ENCODE measurements around the gene CPLX1. TPM values are rescaled to one million over a fixed set of nuclear protein-coding genes. Genes with fewer than 3 reads are reported as not detected.
A peak's percentile ranks its signal among the peaks of the same experiment; 100 is the strongest.

Gene CPLX1
- total RNA-seq (10 to 100 TPM in 1 of 2 donors, 1 to 10 TPM in 1; 5.3 to 15.4 TPM), polyA plus RNA-seq (ENCODE audit: insufficient read length in 2 of 2) (100 to 1,000 TPM; 114 to 117 TPM)
- long read RNA-seq, donor 1, transcript CPLX1-204 (2 exons, 569 nt): minor isoform, 20 of 62 reads
- long read RNA-seq, donor 1, transcript CPLX1-201 (4 exons, 2,181 nt): major isoform, 42 of 62 reads
- long read RNA-seq, donor 1, partial matches to known transcripts: 0 of 62 reads
- long read RNA-seq, donor 1, other reads (novel, unspliced or antisense): 0 of 62 reads
- long read RNA-seq, donor 2, transcript CPLX1-204 (2 exons, 569 nt): minor isoform, 5 of 27 reads
- long read RNA-seq, donor 2, transcript CPLX1-201 (4 exons, 2,181 nt): major isoform, 22 of 27 reads
- long read RNA-seq, donor 2, partial matches to known transcripts: 0 of 27 reads
- long read RNA-seq, donor 2, other reads (novel, unspliced or antisense): 0 of 27 reads
- long read RNA-seq, donor 3, transcript CPLX1-201 (4 exons, 2,181 nt): major isoform, 23 of 43 reads
- long read RNA-seq, donor 3, transcript CPLX1-204 (2 exons, 569 nt): minor isoform, 20 of 43 reads
- long read RNA-seq, donor 3, partial matches to known transcripts: 0 of 43 reads
- long read RNA-seq, donor 3, other reads (novel, unspliced or antisense): 0 of 43 reads
- long read RNA-seq, donor 4, partial matches to known transcripts: 0 of 1 reads
- long read RNA-seq, donor 4, other reads (novel, unspliced or antisense): 0 of 1 reads

DNA sequence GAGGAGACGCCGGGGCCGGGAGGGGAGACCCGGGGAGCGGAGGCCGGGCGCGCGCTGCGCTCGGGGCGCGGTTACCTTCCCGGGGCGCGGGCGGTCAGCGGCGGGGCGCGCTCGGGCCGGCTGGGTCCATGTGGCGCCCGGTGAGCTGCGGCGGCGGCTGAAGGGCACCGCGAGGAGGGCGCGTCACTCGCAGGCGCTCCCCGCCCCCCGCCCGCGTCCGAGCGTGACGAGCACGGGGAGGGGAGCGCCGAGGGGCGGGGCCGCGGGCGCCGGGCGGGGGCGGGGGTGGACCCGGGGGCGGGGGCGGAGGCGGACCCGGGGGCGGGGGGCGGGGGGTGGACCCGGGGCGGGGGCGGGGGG is at the start of gene CPLX1:
Gene CPLX1, minus strand, starts transcription at position 159 of the 360 bp plus-strand sequence. CDS start 1,607 bp downstream, outside the sequence.
- H3K36me3 ChIP-seq (ENCODE audit: control insufficient read depth, insufficient read depth, low read length): peaks cover 26% of the 10 kb centered on the region
- WGBS (ENCODE audit: insufficient coverage): 0% methylated on average over 32 of the region's 61 CpGs
- no peaks in the 10 kb centered on the region for H3K9me3 ChIP-seq (ENCODE audit: control insufficient read depth, insufficient read depth, low read length)
- peaks cover 20% of the 10 kb centered on the region for H3K27me3 ChIP-seq (ENCODE audit: control insufficient read depth, insufficient read depth, low read length)
- peak within 1 kb of the TSS; percentile 29 for H3K4me3 ChIP-seq (ENCODE audit: low read depth, low read length)
- peaks cover 51% of the 10 kb centered on the region for H3K4me1 ChIP-seq (ENCODE audit: control insufficient read depth, insufficient read depth, low read length)
- H3K27ac ChIP-seq (ENCODE audit: low read depth, low read length): no peak within 1 kb of the TSS
- DNase-seq (ENCODE audit: low read depth in 4 of 6, low spot score in 6 of 6): peak in 3 of 6 donors; percentile 31 to 79 (median 75)

DNA sequence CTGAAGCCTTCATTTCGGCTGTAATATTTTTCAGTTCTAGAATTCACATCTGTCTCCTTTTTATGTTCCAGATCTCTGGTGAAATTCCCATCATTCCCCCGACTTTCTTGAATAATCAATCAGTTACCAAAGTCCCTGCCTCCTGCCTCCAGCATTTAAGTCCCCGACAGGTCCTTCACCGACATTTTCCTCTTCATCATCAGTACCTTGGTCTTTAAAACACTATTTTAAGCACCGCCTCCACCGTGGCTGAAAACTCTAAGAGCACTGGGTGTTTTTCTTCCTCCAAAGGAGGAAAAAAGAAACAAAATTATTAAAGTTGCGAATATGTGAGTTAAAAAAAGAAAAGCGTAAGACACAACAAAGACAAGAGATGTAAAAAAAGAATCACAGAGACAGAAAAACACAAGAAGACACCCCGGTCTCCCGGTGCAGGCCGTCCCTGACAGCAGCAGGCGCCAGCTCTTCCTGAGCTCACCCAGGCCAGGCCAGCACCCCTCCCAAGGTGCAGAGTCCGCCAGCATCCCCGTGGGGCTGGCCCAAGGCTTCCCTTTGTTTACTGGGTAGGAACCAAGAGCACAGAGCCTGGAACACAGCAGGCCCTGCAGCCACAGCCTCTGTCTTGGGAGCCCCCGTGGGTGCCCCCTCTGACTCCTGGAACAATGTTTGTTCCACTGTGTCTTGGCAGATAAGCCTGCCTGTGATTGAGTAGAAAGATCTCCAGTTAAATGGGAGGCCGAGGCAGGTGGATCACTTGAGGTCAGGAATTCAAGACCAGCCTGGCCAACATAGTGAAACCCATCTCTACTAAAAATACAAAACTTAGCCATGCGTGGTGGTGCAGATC is 49.3 kb upstream of the CPLX1 start:
- H3K27me3 ChIP-seq (ENCODE audit: control insufficient read depth, insufficient read depth, low read length): no peaks in the 10 kb centered on the region
- DNase-seq (ENCODE audit: low read depth in 4 of 6, low spot score in 6 of 6): no peak
- no peaks in the 10 kb centered on the region for H3K4me1 ChIP-seq (ENCODE audit: control insufficient read depth, insufficient read depth, low read length)
- peaks cover 87% of the 10 kb centered on the region for H3K36me3 ChIP-seq (ENCODE audit: control insufficient read depth, insufficient read depth, low read length)
- no peak overlapping the region for H3K27ac ChIP-seq (ENCODE audit: low read depth, low read length)
- 85% methylated on average over 12 of the region's 17 CpGs for WGBS (ENCODE audit: insufficient coverage)
- H3K4me3 ChIP-seq (ENCODE audit: low read depth, low read length): no peak overlapping the region
- H3K9me3 ChIP-seq (ENCODE audit: control insufficient read depth, insufficient read depth, low read length): no peaks in the 10 kb centered on the region

GRCh38 chr4:874056-874455 is 48.1 kb upstream of the CPLX1 start:
- H3K9me3 ChIP-seq (ENCODE audit: control insufficient read depth, insufficient read depth, low read length): no peaks in the 10 kb centered on the region
- no peak overlapping the region for H3K27ac ChIP-seq (ENCODE audit: low read depth, low read length)
- DNase-seq (ENCODE audit: low read depth in 4 of 6, low spot score in 6 of 6): no peak
- peaks cover 88% of the 10 kb centered on the region for H3K36me3 ChIP-seq (ENCODE audit: control insufficient read depth, insufficient read depth, low read length)
- H3K4me3 ChIP-seq (ENCODE audit: low read depth, low read length): no peak overlapping the region
- no CpG with 5 or more reads among the region's 9 CpGs for WGBS (ENCODE audit: insufficient coverage)
- no peaks in the 10 kb centered on the region for H3K27me3 ChIP-seq (ENCODE audit: control insufficient read depth, insufficient read depth, low read length)
- H3K4me1 ChIP-seq (ENCODE audit: control insufficient read depth, insufficient read depth, low read length): no peaks in the 10 kb centered on the region

DNA sequence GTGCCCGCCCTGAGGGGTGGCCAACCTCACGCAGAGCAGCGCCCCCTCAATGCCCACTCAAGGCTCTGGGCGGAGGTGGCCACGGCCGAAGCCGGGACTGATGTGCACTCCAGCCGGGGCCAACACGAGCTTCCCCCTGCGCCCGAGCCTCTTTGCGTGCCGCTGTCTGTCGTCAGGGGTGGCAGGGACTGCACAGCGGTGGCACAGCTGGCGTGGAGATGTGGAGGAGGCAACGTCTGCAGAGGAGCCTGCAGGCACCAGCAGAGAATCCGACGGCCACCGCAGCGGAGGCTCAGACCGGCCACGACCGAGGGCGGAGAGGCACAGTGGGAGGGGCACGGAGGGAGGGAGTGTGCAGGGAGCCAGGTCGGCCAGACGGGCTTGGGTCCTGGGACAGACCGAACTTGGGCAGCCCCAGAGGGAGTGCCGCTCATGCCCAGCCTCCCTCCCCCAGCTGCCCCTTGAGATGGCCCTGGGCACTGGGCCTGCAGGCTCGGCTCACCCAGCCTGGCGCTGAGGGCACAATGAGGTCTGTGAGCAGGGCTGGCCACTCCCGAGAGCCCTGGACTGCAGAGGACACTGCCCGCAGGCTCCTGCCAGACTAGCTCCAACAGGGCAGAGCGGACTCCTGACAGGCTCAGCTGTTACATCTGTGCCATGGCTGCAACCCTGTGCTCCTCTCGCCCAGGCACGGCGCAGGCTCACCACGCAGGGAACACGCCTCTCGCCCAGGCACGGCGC is 46.5 kb upstream of the CPLX1 start:
- Histone ChIP-seq H3K27ac (ENCODE audit: low read depth, low read length) (no peak overlapping the region), H3K36me3 (ENCODE audit: control insufficient read depth, insufficient read depth, low read length) (peaks cover 92% of the 10 kb centered on the region), H3K4me1 (ENCODE audit: control insufficient read depth, insufficient read depth, low read length) (no peaks in the 10 kb centered on the region), H3K27me3 (ENCODE audit: control insufficient read depth, insufficient read depth, low read length) (no peaks in the 10 kb centered on the region), H3K9me3 (ENCODE audit: control insufficient read depth, insufficient read depth, low read length) (no peaks in the 10 kb centered on the region), H3K4me3 (ENCODE audit: low read depth, low read length) (no peak overlapping the region)
- WGBS (ENCODE audit: insufficient coverage): 90% methylated on average over 43 of the region's 43 CpGs
- DNase-seq (ENCODE audit: low read depth in 4 of 6, low spot score in 6 of 6): no peak

- H3K4me1 ChIP-seq (ENCODE audit: control insufficient read depth, insufficient read depth, low read length): no peaks in the 10 kb centered on the region
- H3K27me3 ChIP-seq (ENCODE audit: control insufficient read depth, insufficient read depth, low read length): no peaks in the 10 kb centered on the region
- WGBS (ENCODE audit: insufficient coverage): 95% methylated on average over 8 of the region's 9 CpGs
- no peaks in the 10 kb centered on the region for H3K9me3 ChIP-seq (ENCODE audit: control insufficient read depth, insufficient read depth, low read length)
- no peak for DNase-seq (ENCODE audit: low read depth in 4 of 6, low spot score in 6 of 6)
- no peak overlapping the region for H3K4me3 ChIP-seq (ENCODE audit: low read depth, low read length)
- H3K36me3 ChIP-seq (ENCODE audit: control insufficient read depth, insufficient read depth, low read length): peaks cover 92% of the 10 kb centered on the region
- no peak overlapping the region for H3K27ac ChIP-seq (ENCODE audit: low read depth, low read length)
These were observed 45.6 kb upstream of the CPLX1 start for GRCh38 chr4:871484-871883.

- no peaks in the 10 kb centered on the region for H3K4me1 ChIP-seq (ENCODE audit: control insufficient read depth, insufficient read depth, low read length)
- WGBS (ENCODE audit: insufficient coverage): 91% methylated on average over 20 of the region's 20 CpGs
- DNase-seq (ENCODE audit: low read depth in 4 of 6, low spot score in 6 of 6): no peak
- no peaks in the 10 kb centered on the region for H3K27me3 ChIP-seq (ENCODE audit: control insufficient read depth, insufficient read depth, low read length)
- peaks cover 92% of the 10 kb centered on the region for H3K36me3 ChIP-seq (ENCODE audit: control insufficient read depth, insufficient read depth, low read length)
- no peak overlapping the region for H3K27ac ChIP-seq (ENCODE audit: low read depth, low read length)
- H3K4me3 ChIP-seq (ENCODE audit: low read depth, low read length): no peak overlapping the region
- no peaks in the 10 kb centered on the region for H3K9me3 ChIP-seq (ENCODE audit: control insufficient read depth, insufficient read depth, low read length)
These were observed 45.0 kb upstream of the CPLX1 start for GRCh38 chr4:870951-871350.

DNA sequence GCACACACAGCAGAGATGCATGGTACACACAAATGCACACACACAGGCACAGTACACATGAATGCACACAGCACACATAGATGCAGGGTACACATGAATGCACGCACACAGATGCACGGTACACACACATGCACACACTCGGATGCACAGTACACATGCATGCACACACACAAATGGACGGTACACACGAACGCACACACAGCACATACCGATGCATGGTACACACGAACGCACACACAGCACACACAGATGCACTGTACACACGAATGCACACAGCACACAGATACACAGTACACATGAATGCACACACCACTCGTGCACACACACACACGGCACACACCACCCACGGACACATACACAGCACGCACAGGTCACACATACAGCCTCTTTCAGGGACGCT is 43.8 kb upstream of the CPLX1 start:
- H3K36me3 ChIP-seq (ENCODE audit: control insufficient read depth, insufficient read depth, low read length): peaks cover 94% of the 10 kb centered on the region
- no peaks in the 10 kb centered on the region for H3K4me1 ChIP-seq (ENCODE audit: control insufficient read depth, insufficient read depth, low read length)
- over 99% methylated on average over 15 of the region's 15 CpGs for WGBS (ENCODE audit: insufficient coverage)
- no peak overlapping the region for H3K4me3 ChIP-seq (ENCODE audit: low read depth, low read length)
- DNase-seq (ENCODE audit: low read depth in 4 of 6, low spot score in 6 of 6): no peak
- no peak overlapping the region for H3K27ac ChIP-seq (ENCODE audit: low read depth, low read length)
- H3K27me3 ChIP-seq (ENCODE audit: control insufficient read depth, insufficient read depth, low read length): no peaks in the 10 kb centered on the region
- H3K9me3 ChIP-seq (ENCODE audit: control insufficient read depth, insufficient read depth, low read length): no peaks in the 10 kb centered on the region

GRCh38 chr4:868421-868820 is 42.5 kb upstream of the CPLX1 start:
- DNase-seq (ENCODE audit: low read depth in 4 of 6, low spot score in 6 of 6): no peak
- WGBS (ENCODE audit: insufficient coverage): 94% methylated on average over 21 of the region's 21 CpGs
- no peaks in the 10 kb centered on the region for H3K9me3 ChIP-seq (ENCODE audit: control insufficient read depth, insufficient read depth, low read length)
- no peak overlapping the region for H3K4me3 ChIP-seq (ENCODE audit: low read depth, low read length)
- H3K4me1 ChIP-seq (ENCODE audit: control insufficient read depth, insufficient read depth, low read length): no peaks in the 10 kb centered on the region
- H3K27me3 ChIP-seq (ENCODE audit: control insufficient read depth, insufficient read depth, low read length): no peaks in the 10 kb centered on the region
- peaks cover 100% of the 10 kb centered on the region for H3K36me3 ChIP-seq (ENCODE audit: control insufficient read depth, insufficient read depth, low read length)
- no peak overlapping the region for H3K27ac ChIP-seq (ENCODE audit: low read depth, low read length)

Measured in spinal cord (tissue), 10 donors.